HG02852 (cell line): ENCODE data around the gene IFNG-AS1.

Experiments used
- ATAC-seq: cut with Tn5 transposase; IDR thresholded peaks from one replicate; pipeline ENCODE4 v1.9.1; 2021; ENCODE audit warnings: mild to moderate bottlenecking, moderate library complexity; ENCODE audit not compliant: unreplicated experiment

IFNG-AS1 gene

DNA sequence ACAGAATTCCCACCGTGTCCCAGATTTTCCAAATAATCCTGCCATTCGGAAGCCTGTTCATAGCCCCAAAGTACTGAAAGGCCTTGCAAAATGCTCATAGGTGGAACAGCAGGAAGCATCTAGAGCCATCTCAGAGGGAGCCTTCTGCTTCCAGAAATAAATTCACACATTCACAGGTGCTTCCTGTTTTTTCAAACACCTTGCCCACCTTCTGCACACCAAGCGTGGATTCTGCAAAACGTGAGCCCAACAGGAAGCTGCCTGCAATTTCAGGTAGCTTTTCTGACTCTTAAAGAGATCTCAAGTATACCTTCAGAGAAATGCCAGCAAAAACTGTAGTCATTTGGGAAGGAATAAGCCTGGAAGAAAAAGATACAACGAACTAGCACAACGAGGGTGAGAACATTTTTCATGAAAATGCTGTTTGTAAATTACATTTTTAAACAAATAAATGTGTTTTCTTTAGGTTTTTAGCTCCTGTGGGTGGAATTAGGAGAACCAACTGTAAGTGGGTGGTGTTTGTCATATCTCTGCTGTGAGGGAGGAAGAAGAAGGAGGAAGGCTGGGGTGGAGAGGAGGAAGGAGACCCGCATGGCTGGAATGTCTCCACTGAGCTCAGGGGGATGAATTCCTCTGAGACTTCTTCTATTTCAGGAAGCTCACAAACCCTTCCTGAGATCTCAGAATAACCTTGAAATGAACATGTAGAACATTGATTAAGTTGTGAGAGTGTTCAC, at the start of gene IFNG-AS1:
Gene IFNG-AS1, plus strand, starts transcription at position 264 of the 737 bp plus-strand sequence.
- peak; percentile 41 for ATAC-seq

DNA sequence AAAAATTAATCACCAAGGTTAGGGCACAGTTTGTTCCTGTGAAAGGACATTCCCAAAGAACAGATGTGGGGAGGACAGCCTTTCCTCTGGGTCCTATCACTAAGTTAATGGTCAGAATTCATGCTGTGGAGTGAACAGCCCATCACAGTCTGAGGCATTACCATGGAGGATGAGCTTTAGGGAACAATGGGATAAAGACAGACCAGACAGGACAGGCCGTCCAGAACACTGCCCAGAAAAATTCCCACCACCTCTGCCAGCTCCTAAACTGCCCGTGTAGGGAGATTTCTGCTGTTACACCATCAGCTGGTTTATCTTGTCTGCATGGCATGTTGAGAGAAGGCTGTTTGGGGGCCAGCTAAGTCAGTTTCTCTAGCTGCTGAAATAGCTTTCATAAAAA, 49.6 kb upstream of the IFNG-AS1 start:
- no peak for ATAC-seq

DNA sequence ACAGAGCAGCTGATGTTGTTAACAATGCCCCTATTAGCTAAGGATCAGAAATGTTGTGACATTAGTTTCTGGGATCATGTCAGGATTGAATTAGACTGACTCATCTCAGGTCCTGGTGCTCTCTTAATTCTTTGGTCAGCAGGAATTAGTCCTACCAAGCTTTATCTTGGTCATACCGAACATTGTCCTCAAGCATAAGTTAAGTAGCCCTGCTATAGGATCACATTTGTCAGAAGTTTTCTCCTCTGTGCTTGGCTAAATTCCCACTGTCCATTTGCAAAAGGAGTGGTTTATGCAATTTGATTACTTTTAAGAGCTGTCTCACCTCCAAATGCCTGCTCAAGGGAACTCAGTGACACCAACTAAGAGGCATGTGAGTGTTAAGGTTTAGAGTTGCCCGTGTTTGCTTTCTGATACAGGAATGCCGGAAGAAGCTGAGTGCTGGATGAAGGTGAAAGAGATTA, 48.4 kb upstream of the IFNG-AS1 start:
- ATAC-seq: no peak

DNA sequence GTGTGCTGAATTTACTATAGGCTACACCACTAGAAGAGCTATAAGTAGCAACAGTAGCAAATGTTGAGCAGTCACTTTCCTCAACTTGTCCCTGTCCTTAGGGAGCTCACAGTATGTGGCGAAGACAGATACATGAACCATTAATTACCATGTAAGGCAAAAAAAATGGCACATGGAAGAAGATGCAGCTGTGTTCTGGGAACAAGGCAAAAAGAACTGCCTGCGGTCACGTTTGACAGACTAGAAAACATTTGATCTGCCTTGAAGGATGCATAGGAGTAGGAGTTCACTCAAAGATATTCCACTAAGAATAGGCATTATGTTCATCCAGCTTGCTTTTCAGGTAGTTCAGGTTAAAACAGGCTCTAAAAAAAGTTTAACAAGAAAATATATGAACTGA, 46.5 kb upstream of the IFNG-AS1 start:
- no peak for ATAC-seq

DNA sequence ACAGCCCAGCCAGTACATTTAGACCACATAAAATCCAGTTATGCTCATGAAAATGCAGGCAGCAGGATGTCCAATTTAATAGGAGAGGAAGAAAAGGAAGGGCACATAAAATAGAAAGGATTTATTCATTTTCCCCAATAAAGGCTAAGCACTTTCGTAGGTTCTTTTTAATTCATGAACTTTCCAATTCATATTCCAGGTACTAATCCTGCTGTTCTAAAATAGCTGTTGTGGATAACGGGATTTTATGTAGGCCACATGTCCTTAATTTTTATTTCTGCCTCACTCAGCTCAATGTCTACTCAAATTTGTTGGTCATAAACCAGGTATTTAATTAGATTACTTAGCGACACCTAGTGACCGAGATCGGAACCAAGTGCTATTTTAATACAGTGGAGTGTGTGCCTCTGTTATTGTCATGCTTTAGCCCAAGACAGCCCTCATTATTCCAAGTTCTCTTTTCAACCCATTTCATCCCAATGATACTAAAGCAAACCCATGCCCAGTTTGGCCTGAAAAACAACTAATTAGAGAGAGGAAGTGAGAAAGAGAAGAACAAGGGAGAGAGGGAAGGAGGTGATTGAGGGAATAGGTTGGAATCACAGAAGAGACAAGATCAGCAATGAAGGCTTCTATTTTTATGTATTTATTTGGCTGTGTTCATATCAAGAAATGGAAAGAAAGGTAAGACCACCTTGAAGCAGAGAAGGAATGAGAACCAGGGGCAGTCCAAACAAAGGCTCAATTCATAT, 45.9 kb upstream of the IFNG-AS1 start:
- peak; percentile 79 for ATAC-seq

DNA sequence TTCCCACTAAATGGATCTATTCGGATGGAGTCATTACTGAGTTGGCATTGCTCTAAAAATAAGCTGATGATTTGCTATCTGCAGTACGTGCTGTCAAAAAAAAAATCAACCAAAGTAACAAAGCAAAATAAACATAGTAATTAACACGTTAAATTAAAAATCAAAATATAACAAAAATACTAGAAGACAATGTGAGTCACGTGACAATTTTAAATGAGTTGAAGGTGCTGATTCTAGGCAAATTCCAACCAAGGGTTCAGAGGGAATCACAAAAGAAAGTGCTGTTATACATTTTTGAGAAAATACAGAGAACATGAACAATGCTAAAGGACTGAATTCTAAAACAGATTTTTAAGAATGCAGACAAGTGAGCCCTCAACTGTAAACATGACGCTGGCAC, 45.2 kb upstream of the IFNG-AS1 start:
- no peak for ATAC-seq

DNA sequence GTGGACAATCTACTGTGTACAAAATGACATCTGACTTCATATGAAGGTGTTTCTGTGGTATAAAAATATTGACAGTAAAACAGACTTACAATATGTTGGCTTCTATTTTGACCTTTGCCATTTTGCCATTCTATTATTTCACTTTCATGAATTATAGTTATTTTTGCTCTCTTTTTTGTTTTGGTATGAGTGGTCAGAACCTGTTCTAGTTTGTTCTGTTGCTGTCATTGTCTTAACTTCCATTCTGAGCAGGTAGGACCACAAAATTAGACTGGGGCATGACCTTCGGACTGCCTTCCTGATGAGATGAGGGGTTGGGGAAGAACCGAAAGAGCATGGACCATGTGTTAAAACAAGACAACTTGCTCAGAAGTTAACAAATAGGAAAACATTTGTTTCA, 36.5 kb upstream of the IFNG-AS1 start:
- ATAC-seq: no peak

DNA sequence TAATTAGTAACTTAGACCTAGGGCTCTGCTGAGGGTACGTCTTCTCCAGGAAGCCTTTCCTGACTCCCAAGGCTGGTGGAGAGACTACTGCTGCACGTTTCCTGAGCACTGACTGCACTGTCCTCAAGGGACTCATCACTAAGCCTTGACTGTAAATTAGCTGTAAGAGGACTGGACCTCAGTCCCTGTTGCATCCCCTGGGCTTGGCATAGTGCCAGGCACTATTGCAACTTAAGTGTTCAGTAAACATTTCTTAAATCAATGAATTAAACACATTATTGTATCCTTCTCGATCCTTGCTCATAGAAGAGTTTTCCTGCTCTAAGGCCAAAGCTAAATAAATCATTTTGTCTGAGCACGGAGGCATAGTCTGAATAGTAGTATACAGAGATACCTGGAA, 31.9 kb upstream of the IFNG-AS1 start:
- ATAC-seq: no peak

DNA sequence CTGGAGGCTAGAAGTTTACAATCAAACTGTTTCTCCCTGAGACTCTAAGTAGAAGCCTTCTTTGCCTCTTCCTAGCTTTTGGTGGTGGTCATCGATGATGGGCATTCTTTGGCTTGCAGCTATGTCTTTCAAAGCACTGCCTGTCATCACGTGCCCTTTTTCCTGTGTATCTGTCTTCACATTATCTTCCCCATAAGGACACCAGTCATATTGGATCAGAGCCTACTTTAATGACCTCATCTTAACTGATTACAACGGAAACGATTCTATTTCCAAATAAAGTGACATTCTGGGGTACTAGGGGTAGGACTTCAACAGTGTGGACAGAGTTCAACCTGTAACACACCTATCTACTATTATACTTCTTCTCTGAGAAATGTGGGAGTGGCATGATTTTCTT, 31.1 kb upstream of the IFNG-AS1 start:
- no peak for ATAC-seq

DNA sequence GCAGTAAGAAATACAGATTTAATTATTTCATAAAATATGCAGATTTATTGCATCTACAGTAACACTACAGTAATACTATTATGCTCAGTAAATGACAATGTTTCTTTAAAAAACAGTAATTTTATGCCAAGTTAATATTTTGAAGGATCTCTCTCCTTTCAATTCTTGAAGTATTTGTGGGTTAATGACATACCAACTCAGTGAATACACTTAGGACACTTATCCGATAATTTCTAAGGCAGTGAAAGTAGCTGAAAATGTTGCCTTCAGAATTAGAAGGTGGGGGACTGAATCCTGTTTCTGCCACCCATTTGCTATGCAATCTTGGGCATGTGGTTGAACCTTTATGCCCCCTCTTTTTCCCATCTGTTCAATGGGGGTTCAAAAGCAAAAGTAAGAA, 24.8 kb upstream of the IFNG-AS1 start:
- no peak for ATAC-seq

DNA sequence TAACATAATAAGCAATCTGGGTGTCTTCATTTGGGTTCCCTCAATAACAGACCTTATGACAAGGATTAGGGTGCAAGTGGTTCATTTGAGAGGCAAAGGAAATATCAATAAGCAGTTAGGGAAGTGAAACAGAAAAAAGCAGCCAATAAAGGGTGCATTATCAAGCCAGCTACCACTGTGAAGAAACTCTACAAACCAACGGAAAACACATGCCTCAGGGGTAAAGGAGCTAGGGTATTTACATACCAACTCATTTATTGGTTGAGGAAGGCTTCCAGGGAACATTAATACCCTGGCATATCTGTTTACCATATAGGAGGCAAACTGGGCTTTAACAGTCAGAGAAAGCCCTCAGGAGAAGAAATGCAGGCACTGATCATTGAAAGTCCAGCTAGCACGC, 22.7 kb upstream of the IFNG-AS1 start:
- ATAC-seq: peak; percentile 52

DNA sequence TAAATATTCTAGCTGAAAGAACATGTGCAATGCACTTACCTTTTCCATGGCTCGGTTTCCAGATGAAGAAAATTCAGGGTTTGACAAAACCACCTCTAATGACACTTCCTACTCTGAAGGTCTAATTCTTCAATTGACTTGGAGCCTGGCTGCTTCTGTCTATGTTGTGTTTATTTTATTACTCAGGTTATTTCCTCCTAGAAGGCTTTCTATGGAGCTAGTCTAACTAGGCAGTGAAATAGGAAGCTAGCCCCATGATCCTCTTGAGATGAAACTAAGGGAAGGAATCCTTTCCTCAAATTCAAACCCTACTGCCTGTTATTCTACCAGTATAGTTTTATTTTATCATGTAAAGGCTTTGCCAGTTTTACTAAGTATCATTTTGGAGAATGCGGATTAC, 20.9 kb upstream of the IFNG-AS1 start:
- ATAC-seq: no peak

DNA sequence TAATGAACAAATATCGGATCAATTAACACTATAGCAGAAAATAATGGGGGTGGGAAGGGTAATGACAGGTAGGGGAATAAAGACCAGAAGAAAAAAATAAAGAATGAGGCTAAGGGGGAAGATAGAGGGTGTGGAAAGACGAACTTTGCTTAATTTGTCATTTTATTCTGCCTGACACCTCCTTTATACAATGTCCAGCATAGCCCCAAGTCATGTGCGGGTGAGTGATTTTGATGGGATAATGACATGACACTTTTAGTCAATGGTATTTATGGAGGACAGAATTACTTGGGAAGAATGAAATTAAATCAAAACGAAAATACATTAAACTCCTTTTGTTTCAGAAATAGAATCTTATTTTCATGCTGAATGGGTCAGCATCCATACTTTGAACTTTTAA, 20.5 kb upstream of the IFNG-AS1 start:
- ATAC-seq: no peak

DNA sequence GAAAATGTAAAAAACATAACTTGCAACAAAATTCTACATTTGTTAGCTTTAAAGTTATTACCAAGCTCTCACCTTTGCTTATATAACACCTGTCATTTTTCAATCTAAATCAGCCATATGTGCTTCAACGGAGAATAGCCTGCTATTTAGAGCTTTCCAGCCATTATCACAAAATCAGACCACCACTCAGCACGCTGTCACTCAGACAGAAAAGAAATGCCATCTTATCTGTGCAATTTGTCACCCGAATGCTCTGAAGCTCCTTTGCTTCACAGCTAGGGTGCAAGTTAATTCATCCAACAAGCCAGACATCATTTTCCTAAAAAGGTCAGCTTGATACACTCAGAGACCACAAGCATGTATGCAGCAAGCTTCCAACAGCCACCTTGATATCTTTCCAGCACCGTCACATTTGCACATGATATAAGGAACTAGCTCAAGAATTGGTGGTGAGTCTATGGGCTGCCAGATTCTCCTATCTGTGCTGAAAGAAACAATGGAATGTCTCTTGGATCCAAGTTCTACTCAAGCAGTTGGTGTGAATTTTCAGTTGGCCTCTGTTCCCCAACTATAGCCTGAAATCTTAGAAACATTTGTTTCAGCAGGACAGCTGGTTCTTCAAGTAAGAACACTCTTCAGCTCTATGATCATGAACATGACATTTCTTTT, 20.0 kb upstream of the IFNG-AS1 start:
- ATAC-seq: no peak

DNA sequence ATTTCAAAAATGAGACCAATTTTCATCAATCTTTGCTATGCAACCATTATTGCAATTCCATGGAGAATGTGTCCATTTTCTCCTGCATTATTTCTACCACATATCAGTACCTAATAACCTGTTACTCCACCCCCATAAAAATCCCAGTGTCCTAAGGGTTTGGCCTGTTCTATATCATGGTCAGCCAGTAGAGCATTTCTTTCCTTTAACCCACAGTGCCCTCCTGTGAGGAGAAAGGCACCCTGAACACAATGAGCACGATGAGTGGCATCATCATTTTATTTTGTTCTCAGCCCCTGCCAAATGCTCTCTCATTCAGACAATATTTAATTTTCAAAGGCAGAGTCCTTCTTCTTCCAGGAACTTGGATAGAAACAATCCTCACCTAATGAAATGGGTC, 11.6 kb upstream of the IFNG-AS1 start:
- no peak for ATAC-seq

DNA sequence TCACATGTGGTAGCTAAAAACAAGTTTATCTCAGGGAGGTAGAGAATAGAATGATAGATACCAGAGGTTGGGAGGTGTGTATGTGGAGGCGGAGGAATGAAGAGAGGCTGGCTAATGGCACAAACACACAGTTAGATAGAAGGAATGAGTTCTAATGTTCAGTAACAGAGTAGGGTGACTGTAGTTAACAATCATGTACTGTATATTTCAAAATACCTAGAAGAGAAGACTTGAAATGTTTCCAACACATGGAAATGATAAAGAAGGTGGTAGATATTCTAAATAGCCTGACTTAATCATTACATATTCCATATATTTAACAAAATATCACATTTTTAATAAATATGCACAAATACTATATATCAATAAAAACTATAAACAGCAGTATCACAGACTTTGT, 8.9 kb upstream of the IFNG-AS1 start:
- ATAC-seq: no peak

DNA sequence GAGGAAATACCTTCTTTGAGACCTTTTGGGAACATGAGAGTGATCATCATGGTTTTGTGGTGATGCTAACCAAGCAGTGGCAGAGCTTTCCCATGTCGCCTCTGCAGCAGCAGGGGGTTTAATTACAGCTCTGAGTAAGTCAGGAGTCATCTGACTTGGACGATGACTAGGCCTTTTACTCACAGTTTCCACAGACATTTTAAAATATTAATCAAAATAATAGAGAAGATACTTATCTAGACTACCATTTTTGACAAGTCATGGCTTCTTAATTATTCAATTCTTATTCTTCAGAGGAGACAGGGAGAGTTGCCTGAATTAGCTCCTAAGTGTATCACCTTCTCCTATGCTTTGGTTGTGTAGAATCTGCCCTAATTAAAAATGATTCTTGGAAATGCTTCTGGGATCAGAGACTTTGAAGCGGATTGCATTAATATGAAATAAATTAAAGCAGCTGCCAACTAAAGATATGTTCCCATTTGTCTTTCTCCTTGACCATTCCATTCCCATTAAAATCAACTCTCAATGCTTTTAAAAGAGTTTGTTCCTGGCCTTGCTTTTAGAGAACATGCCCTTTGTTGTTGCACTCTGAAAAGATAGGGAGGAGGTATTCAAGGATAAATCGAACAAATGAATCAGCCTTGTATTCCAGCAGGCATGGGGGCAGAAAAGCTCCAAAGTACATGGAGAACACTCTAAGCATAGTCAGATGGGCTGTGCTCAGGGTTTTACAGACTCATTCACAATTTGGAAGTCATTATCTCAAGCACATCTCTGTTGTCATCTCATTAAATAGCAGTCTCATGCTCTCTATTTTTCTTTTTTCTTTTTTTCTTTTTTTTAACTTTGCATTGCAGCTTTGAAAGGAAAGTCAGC, 7.7 kb upstream of the IFNG-AS1 start:
- no peak for ATAC-seq

DNA sequence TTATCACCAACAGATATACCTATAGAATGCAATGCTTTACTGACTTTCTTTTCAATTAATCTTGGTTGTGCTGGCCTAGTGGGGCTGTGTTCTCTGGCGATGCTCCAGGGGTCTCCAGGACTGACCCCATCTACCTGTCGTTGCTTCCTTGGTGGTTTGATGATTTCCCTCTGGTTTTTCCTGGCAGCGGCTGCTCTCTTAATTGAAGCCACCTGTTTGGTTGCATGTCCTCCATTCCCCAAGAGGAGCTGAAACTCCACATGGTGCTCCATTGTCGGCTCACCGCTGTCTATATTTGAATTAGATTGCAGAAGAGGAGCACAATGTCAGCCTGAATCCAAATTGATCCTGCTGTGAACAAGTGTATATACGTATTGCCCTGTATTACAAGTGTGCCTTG, 7.1 kb upstream of the IFNG-AS1 start:
- ATAC-seq: no peak

DNA sequence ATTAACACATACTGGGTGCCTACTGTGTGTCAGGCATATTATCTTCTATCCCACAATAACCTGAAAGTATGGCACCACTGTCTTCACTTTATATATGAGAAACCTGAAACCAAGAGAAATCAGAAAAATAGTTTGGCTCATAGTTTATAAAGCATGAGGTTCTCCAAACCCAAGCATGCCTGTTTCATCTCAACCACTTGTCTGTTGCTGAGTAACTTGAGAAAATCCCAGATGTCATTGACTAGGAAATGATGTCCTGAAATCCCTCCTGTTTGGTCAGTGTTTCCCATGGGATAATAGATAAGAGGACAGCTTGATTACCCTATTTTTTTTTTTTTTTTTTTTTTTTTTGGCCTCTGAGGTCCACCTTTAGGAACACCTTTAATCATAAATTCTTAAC, 2.6 kb upstream of the IFNG-AS1 start:
- no peak for ATAC-seq

DNA sequence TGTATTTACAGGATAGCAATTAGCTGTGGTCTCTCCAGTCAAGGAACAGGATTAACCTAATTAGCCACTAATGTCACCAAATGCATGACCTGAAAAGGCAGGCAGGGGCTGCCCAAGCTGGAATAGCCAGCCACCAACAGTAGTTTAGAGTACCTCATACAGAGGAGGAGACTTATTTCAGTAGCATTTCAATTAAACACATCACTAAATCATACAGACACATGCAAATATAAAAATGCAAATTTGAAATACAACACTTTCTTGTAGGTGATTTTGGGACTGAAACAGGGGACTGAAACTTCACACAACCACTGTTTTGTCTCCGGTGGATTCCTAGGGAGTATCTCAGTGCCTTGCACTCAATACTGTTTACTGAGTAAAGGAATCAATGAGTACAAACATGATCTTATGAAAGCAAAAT, 636 bp upstream of the IFNG-AS1 start:
- ATAC-seq: peak; percentile 81

DNA sequence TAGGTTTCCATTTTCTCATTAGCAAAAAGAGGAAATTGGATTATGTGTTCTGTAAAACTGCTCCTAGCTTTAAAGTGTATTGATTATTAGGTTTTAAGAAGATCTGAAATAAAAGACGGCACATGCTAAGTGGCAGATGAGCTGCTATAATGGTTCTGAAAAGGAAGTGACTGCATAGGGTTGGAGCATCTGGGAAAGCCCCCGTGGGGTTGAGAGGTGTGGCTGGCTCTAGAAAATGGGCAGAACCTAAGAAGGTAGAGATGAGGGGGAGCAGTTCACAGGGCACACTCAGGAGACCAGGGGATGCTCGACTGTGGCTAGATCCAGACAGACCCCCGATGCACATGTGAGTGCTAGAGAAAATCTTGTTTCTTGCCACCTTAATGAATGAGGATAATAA, 1.9 kb downstream of the IFNG-AS1 start:
- ATAC-seq: peak; percentile 65
